GM19240 (cell line): ENCODE results near the gene GTF3C5.
"Not testable (repeated sequence)": the region's sequence is repeated elsewhere in the genome, so short reads cannot be mapped to it uniquely, and the experiment has no call there.

Source experiments
- DNase-seq: peaks from one replicate; pipeline ENCODE4 v3.0.0; 2011; ENCODE audit warnings: low spot score; ENCODE audit not compliant: insufficient read length

Gene GTF3C5

DNA sequence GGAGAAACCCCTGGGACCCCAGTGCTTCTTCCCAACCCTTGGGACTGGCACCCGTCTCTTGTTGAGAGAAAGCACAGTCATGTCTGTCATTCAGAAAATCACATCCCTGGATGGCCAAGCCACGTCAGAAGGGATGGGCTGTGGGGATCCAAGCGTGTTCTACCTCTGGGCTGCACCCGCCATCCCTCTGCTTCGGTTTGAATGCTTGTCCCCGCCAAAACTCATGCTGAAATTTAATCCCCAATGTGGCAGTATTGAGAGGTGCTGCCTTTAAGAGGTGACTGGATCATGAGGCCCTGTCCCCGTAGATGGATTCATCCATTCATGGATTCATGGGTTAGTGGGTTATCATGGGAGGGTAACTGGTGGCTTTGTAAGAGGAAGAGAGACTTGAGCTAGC lies 58.0 kb downstream of the GTF3C5 start:
- no peak for DNase-seq

GRCh38 chr9:133089271-133089671 lies 58.5 kb downstream of the GTF3C5 start:
- no peak for DNase-seq

GRCh38 chr9:133090187-133090586 lies 59.4 kb downstream of the GTF3C5 start:
- no peak for DNase-seq

DNA sequence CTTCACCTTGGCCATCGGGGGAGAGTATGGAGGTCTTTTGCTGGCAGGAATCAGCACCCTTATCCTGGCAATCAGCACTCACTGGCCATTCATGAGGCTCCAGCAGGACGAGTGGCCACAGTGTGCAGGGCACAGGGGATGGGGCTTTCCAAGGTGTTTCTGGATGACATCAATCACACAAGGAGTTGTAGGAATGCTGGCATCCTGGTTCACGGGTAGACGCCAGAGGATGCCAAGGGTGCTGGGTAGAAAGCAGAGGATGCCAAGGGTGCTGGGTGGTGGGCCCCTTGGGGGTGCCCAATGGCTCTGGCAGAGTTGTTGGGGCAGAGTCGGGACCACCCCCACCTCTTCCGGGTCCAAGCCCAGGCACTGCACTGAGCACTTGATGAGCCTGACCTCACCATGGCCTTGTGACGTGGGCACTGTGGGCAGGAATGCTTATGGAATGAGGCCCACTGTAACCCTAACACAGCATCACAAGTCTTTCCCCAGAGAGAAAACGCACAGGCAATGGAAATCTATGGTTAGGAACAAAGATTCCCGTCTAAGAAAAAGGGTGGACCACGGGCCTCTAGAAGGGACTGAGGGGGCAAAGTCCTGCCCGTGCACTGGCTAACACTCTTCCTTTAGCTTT lies 60.1 kb downstream of the GTF3C5 start:
- DNase-seq, result no peak

DNA sequence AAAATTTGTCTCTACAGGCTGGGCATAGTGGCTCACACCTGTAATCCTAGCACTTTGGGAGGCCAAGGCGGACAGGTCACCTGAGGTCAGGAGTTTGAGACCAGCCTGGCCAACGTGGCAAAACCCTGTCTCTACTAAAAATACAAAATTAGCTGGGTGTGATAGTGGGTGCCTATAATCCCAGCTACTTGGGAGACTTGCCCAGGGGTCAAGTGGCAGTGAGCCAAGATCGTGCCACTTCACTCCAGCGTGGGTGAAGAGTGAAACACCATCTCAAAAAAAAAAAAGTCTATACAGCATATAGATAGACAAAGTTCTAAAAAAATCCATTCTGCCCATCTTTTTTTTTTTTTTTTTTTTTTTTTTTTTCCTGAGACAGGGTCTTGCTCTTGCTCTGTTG lies 63.6 kb downstream of the GTF3C5 start:
- DNase-seq, result not testable (repeated sequence)

DNA sequence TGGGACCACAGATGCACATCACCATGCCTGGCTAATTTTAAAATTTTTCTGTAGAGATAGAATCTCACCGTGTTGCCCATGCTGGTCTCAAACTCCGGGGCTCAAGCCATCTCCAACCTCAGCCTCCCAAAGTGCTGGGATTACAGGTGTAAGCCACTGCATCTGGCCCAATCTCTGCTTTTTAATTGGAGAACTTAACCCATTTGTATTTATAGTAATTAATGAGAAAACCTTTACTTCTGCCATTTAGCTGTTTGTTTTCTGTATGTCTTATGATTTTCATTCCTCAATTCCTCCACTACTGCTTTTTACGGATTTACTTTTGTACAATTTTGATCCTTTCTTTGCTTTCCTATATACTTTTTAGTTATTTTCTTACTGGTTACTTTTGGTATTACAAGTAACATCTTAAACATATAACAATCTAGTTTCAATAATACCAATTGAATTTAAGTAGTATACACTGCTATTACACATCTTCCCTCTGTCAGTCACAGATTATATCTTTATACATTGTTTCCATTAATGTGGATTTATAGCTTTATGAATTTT lies 64.1 kb downstream of the GTF3C5 start:
- DNase-seq, result no peak

GRCh38 chr9:133098104-133098754 lies 67.4 kb downstream of the GTF3C5 start:
- DNase-seq, result no peak

GRCh38 chr9:133098871-133099270 lies 68.1 kb downstream of the GTF3C5 start:
- DNase-seq, result no peak

GRCh38 chr9:133099726-133100505 lies 69.1 kb downstream of the GTF3C5 start:
- DNase-seq, result no peak

DNA sequence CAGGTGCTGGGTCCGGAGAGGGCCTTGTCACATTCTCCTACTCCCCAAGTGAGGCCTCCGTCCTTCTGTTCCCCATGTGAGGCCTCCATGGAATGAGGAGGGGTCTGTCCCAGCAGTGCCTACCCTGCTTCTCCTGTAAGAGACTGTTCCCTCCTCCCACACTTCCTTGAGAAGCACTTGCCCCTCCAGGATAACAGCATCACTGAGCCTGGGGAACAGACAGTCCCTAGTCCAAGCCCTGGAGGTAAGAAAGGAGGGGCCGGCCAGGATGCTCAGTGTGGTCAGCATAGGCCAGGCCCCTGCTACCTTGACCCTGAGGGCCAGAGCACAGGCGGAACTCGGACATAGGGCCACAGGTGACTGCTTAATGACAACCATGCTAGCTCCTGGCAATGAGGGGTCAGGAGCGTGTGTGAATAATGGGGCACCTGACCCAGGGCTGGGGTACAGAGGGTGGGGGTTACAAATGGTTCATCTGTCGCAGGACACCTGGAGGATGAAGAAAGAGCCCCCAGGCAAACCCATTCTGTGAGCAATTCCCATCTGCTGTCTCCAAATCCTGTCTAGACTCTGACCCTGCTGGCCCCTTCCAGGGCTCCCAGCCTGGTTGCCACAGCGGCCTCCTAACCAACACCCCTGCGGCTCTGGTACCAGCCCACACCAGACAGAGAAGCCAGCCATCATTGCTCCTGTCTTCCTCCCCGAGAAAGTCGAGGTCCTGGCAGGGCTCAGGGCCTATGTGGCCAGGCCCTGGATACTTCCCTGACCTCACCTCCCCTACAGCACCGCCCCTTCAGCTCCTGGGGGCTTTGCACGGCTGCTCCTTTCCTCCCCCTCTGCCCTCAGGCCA lies 69.9 kb downstream of the GTF3C5 start:
- DNase-seq, result no peak

GRCh38 chr9:133101356-133102189 lies 70.8 kb downstream of the GTF3C5 start:
- no peak for DNase-seq

DNA sequence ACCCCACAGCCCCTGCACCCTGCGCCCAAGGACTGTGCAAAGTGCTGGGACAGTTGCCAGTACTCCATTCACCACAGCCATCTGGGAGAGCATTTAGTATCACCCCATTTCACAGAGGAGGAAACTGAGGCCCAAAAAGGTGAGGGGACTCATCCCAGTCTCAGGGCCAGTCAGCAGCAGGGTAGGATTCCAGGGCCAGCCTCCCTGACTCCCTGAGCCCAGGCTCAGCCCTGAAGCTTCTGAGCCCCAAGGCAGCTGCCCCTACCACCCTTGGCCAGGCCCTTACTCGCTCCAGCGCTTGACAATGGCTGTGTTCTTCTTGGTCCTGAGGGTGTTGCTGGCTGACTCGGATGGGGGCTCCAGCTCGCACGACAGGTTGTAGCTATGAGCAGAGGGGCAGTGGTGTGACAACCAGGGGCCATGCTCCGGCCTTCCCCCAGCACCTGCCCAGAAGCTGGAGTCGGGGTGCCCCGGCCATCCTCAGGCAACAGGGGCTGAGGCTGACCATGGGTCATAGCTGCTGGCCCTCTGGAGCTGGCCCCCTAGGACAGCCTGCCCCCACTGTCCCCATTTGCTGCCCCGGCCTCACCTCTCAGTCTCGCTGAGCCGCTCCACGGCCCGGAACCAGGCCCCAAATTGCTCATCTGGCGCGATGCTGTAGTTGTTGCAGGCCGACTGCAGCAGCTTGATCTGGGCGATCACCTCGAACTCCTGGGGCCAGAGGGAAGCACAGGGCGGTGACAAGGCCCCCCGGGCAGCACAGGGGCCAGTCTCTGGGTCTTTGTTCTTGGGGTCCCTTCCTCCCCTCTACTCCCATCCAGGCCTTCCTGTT lies 71.6 kb downstream of the GTF3C5 start:
- no peak for DNase-seq

DNA sequence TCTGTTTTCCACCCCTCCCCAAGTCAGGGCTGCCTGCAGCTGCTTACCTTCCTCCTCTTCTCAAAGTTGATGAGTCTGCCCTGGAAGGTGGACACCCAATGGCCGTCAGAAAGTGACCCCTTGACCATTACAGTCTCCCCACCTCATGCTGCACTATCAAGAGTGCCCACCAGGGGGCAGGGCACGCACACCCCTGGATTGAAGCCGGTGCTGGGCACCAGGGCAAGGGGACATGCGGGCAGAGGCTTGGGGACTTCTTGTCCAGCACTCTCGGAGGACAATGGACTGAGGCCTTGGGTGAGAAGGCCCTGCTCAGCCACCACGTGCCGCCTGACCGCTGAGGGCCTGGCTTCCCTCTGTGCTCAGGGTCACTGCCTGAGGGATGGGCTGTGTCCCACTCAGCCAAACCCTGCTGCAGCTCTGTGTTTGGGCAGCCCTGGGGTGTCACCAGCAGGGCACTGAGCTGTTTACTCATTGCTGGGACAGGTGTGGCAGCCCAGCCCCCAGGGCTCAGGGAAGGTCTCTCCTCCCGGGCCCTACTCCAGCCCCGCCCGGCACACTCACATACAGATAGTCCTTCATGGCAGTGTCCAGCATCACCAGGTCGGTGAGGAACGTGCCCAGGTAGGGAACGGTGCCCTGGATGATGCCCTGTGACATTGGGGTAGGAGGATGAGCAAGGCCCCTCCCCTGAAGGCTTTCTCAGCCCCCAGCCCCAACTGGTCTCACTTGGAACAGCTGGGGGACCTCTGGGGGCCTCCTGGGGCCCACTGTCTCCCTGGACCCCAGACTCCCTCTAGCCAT lies 72.6 kb downstream of the GTF3C5 start:
- peak; percentile 75 for DNase-seq

DNA sequence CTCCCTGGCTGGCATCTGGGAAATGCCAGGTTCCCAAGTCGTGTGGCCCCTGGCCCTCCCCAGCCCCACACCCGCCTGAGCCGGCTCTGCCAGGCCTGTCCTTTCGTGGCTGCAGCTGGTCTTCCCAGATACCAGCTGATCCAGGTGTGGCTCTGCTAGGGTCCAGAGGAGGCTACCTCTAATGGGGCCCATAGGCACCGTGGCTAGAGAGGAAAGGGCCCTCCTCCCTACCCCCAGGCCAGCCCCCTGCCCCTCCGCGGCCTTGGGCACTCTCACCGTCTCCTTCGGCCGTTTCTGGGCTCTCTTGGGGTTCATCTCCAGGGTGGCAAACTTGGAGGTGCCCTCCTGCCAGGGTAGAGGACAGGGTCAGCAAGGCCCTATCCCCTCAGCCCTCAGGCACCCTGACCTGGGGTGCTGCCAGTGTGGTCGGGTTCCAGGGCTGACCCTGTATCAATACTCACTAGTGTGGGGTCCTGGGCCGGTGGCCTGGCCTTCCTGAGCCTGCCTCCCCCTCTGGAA lies 73.2 kb downstream of the GTF3C5 start:
- DNase-seq, result no peak

- DNase-seq, result no peak
These were observed 74.1 kb downstream of the GTF3C5 start for GRCh38 chr9:133104718-133105460.

DNA sequence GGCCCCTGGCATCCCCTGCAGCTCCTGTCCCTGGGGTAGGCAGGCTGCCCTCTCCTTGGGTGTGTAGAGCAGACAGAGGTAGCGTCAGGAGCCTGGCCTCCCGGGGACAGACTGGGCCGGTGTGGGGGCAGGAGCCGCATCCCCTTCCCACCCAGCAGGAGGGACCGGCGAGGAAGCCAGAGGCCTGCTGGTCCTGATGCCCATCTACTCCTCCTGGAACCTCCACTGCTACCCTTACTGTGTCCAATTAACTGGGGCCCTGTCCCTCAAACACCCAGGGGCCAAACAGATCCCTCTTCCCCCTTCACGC lies 74.6 kb downstream of the GTF3C5 start:
- no peak for DNase-seq

- no peak for DNase-seq
These were observed 75.9 kb downstream of the GTF3C5 start for GRCh38 chr9:133106511-133107244.
